Measurements from ENCODE around the gene DNAJB13. TPM values are rescaled to one million over a fixed set of nuclear protein-coding genes. Genes with fewer than 3 reads are reported as not detected.

DNAJB13 gene
- not detected in 2 replicates for total RNA-seq (2014; rRNA removed; shearing (Covaris generic))
- 0.41 TPM in 2 replicates for polyA plus RNA-seq (2016; fragmentation: Nextera tagmentation; extraction: Ambion mirVana)

GRCh38 chr11:73950869-73951710 lies at the start of gene DNAJB13:
Gene DNAJB13, plus strand, starts transcription at chr11:73951026. Its CDS starts 44 bp downstream, at chr11:73951070.
- no peak within 1 kb of the TSS for H3K4me3 ChIP-seq
- H3F3A ChIP-seq (ENCODE audit: insufficient read depth) = no peaks in the 10 kb centered on the region
- no peak within 1 kb of the TSS for H2AFZ ChIP-seq
- H3K9ac ChIP-seq = no peak within 1 kb of the TSS
- in situ Hi-C loops (cut with MboI) = no loop called here
- H3K9me2 ChIP-seq (ENCODE audit: insufficient read depth) = no peaks in the 10 kb centered on the region
- no peak within 1 kb of the TSS for H3K4me2 ChIP-seq (ENCODE audit: unreplicated experiment)
- WGBS, 2 experiments (ENCODE audit: low coverage in 1 of 2, low lambda C conversion rate in 2 of 2, missing lambda C conversion rate in 2 of 2) = 67% methylated on average over 12 of the region's 12 CpGs
- H3K9me3 ChIP-seq (ENCODE audit: low read depth) = no peaks in the 10 kb centered on the region
- peak; percentile 63 for DNase-seq
- H3K27me3 ChIP-seq (replicated peaks; ENCODE audit: insufficient read depth) = no peaks in the 10 kb centered on the region
- no peak within 1 kb of the TSS for H3K27ac ChIP-seq
- peaks cover 3% of the 10 kb centered on the region; the same call in 1 of the 2 replicates for H3K4me1 ChIP-seq (ENCODE audit: insufficient read depth)
- H3K36me3 ChIP-seq (ENCODE audit: low read depth) = no peaks in the 10 kb centered on the region
- TF ChIP-seq EZH2 (IDR thresholded peaks at IDR 0.05; ENCODE audit: insufficient read depth, poor library complexity, severe bottlenecking) (no peak), EZH2phosphoT487 (IDR thresholded peaks at IDR 0.05; ENCODE audit: insufficient read depth, low read depth) (no peak)
- no peaks in the 10 kb centered on the region for H4K20me1 ChIP-seq (ENCODE audit: insufficient read depth)
- no peaks in the 10 kb centered on the region for H3K79me2 ChIP-seq (ENCODE audit: insufficient read depth)

GRCh38 chr11:73902303-73902702 lies 48.5 kb upstream of the DNAJB13 start:
- no peaks in the 10 kb centered on the region for H3F3A ChIP-seq (ENCODE audit: insufficient read depth)
- no peaks in the 10 kb centered on the region for H3K9me2 ChIP-seq (ENCODE audit: insufficient read depth)
- no peak overlapping the region for H3K9ac ChIP-seq
- H3K27ac ChIP-seq = no peak overlapping the region
- in situ Hi-C loops (cut with MboI) = no loop called here
- H2AFZ ChIP-seq = no peak overlapping the region
- H3K9me3 ChIP-seq (ENCODE audit: low read depth) = no peaks in the 10 kb centered on the region
- no peaks in the 10 kb centered on the region for H4K20me1 ChIP-seq (ENCODE audit: insufficient read depth)
- no peak overlapping the region for H3K4me2 ChIP-seq (ENCODE audit: unreplicated experiment)
- TF ChIP-seq EZH2 (IDR thresholded peaks at IDR 0.05; ENCODE audit: insufficient read depth, poor library complexity, severe bottlenecking) (no peak), EZH2phosphoT487 (IDR thresholded peaks at IDR 0.05; ENCODE audit: insufficient read depth, low read depth) (no peak)
- H3K27me3 ChIP-seq (replicated peaks; ENCODE audit: insufficient read depth) = no peaks in the 10 kb centered on the region
- no peaks in the 10 kb centered on the region for H3K79me2 ChIP-seq (ENCODE audit: insufficient read depth)
- peaks cover 11% of the 10 kb centered on the region; the same call in 1 of the 2 replicates for H3K36me3 ChIP-seq (ENCODE audit: low read depth)
- 95 to 100% methylated on average over 1 of the region's 1 CpG for WGBS, 2 experiments (ENCODE audit: low coverage in 1 of 2, low lambda C conversion rate in 2 of 2, missing lambda C conversion rate in 2 of 2)
- no peak for DNase-seq
- 0 out of 2 replicates have a peak, but pooled peaks cover 5% of the 10 kb centered on the region for H3K4me1 ChIP-seq (ENCODE audit: insufficient read depth)
- H3K4me3 ChIP-seq = no peak overlapping the region

- no peak overlapping the region for H3K27ac ChIP-seq
- H3K9me3 ChIP-seq (ENCODE audit: low read depth) = no peaks in the 10 kb centered on the region
- H3K79me2 ChIP-seq (ENCODE audit: insufficient read depth) = no peaks in the 10 kb centered on the region
- TF ChIP-seq EZH2phosphoT487 (IDR thresholded peaks at IDR 0.05; ENCODE audit: insufficient read depth, low read depth) = no peak
- no peak for TF ChIP-seq EZH2 (IDR thresholded peaks at IDR 0.05; ENCODE audit: insufficient read depth, poor library complexity, severe bottlenecking)
- no peaks in the 10 kb centered on the region for H3K9me2 ChIP-seq (ENCODE audit: insufficient read depth)
- H3K4me3 ChIP-seq = no peak overlapping the region
- in situ Hi-C loops (cut with MboI) = no loop called here
- no peak overlapping the region for H3K9ac ChIP-seq
- 78 to 85% methylated on average over 4 of the region's 4 CpGs for WGBS, 2 experiments (ENCODE audit: low coverage in 1 of 2, low lambda C conversion rate in 2 of 2, missing lambda C conversion rate in 2 of 2)
- 0 out of 2 replicates have a peak, but pooled peaks cover 5% of the 10 kb centered on the region for H3K4me1 ChIP-seq (ENCODE audit: insufficient read depth)
- H2AFZ ChIP-seq = no peak overlapping the region
- H3K36me3 ChIP-seq (ENCODE audit: low read depth) = peaks cover 4% of the 10 kb centered on the region; the same call in 1 of the 2 replicates
- peak; percentile 69 for DNase-seq
- H4K20me1 ChIP-seq (ENCODE audit: insufficient read depth) = no peaks in the 10 kb centered on the region
- H3K4me2 ChIP-seq (ENCODE audit: unreplicated experiment) = no peak overlapping the region
- H3K27me3 ChIP-seq (replicated peaks; ENCODE audit: insufficient read depth) = no peaks in the 10 kb centered on the region
- H3F3A ChIP-seq (ENCODE audit: insufficient read depth) = no peaks in the 10 kb centered on the region
Measured at GRCh38 chr11:73907191-73907590, 43.6 kb upstream of the DNAJB13 start.

- Histone ChIP-seq H4K20me1 (ENCODE audit: insufficient read depth) (no peaks in the 10 kb centered on the region), H3K9ac (no peak overlapping the region), H3K79me2 (ENCODE audit: insufficient read depth) (no peaks in the 10 kb centered on the region), H3K4me3 (no peak overlapping the region), H3K4me2 (ENCODE audit: unreplicated experiment) (no peak overlapping the region), H3K27me3 (replicated peaks; ENCODE audit: insufficient read depth) (no peaks in the 10 kb centered on the region), H2AFZ (no peak overlapping the region), H3K4me1 (ENCODE audit: insufficient read depth) (0 out of 2 replicates have a peak, but pooled peaks cover 1% of the 10 kb centered on the region), H3K9me3 (ENCODE audit: low read depth) (no peaks in the 10 kb centered on the region), H3F3A (ENCODE audit: insufficient read depth) (peaks cover 4% of the 10 kb centered on the region; the same call in 1 of the 2 replicates), H3K9me2 (ENCODE audit: insufficient read depth) (no peaks in the 10 kb centered on the region), H3K27ac (no peak overlapping the region), H3K36me3 (ENCODE audit: low read depth) (peaks cover 9% of the 10 kb centered on the region; the same call in 1 of the 2 replicates)
- 97 to 99% methylated on average over 2 of the region's 2 CpGs for WGBS, 2 experiments (ENCODE audit: low coverage in 1 of 2, low lambda C conversion rate in 2 of 2, missing lambda C conversion rate in 2 of 2)
- in situ Hi-C loops (cut with MboI) = no loop called here
- no peak for DNase-seq
- TF ChIP-seq EZH2 (IDR thresholded peaks at IDR 0.05; ENCODE audit: insufficient read depth, poor library complexity, severe bottlenecking) (no peak), EZH2phosphoT487 (IDR thresholded peaks at IDR 0.05; ENCODE audit: insufficient read depth, low read depth) (no peak)
Measured at GRCh38 chr11:73912026-73912425, 38.8 kb upstream of the DNAJB13 start.

Measured in GM23248 (cell line).